Retinal pigment epithelial cell (primary cell): ENCODE measurements around the gene ABR.

Source experiments
- DNase-seq: peaks from one replicate; pipeline ENCODE4 v3.0.0-alpha.2; 2010; ENCODE audit warnings: low read depth
- H3K4me3 ChIP-seq: 2 replicates; pipeline ENCODE4 v1.5.1; 2011; ENCODE audit warnings: mild to moderate bottlenecking, low read length, control low read depth, moderate library complexity
- TF ChIP-seq, protein P1 (sequence below): conservative IDR thresholded peaks from 2 replicates; pipeline ENCODE4 v1.5.1; 2011; ENCODE audit warnings: low read depth, low read length, control low read depth, inconsistent platforms

Gene ABR

GRCh38 chr17:1126801-1127550, 52.8 kb downstream of the ABR start:
- TF ChIP-seq, protein P1, sequence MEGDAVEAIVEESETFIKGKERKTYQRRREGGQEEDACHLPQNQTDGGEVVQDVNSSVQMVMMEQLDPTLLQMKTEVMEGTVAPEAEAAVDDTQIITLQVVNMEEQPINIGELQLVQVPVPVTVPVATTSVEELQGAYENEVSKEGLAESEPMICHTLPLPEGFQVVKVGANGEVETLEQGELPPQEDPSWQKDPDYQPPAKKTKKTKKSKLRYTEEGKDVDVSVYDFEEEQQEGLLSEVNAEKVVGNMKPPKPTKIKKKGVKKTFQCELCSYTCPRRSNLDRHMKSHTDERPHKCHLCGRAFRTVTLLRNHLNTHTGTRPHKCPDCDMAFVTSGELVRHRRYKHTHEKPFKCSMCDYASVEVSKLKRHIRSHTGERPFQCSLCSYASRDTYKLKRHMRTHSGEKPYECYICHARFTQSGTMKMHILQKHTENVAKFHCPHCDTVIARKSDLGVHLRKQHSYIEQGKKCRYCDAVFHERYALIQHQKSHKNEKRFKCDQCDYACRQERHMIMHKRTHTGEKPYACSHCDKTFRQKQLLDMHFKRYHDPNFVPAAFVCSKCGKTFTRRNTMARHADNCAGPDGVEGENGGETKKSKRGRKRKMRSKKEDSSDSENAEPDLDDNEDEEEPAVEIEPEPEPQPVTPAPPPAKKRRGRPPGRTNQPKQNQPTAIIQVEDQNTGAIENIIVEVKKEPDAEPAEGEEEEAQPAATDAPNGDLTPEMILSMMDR = no peak
- DNase-seq = no peak
- H3K4me3 ChIP-seq = no peak overlapping the region

DNA sequence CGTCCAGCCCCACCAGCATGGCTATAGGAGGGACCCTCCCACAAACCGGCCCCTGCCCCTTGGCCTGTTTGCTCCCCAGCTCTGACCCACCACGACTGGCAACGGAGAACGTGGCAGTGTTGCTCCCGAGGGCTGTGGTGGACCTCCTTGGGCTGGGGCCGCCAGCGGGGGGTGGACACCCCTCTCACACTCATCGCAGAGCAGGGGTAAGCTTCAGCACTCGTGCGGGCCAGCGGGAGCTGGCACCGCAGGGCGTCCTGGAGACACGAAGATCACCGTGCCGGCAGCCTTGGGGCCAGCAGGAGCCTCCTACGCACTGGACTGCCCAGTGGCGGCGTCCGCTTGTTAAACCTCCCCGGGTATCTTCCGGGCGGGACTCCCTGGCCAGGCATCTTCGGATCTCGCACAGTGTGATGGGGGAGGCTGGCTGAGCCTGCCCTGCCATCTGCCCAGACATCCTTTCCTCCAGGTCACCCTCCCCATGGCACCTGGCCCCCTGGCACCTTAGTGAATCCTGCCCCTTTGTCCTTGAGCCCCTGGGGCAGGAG, 53.5 kb downstream of the ABR start:
- DNase-seq = no peak
- TF ChIP-seq, protein P1 = no peak
- no peak overlapping the region for H3K4me3 ChIP-seq

DNA sequence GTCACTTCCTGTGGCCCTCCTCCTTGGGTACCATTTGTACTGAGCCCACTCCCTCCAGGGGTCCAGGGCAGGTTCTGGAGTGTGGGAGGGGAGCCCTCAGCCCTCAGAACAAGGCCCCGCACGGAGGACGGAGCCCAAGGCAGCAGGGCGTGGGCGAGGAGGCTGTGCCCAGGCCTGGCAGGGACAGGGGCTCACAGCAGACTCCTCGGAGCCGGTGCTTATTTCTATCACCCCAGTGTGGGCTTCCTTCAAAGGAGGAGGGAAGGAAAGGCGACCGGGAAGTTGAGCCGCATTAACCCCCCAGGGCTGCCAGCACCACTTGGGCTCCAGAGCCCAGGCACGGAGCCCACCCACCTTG, 54.0 kb downstream of the ABR start:
- TF ChIP-seq, protein P1 = no peak
- DNase-seq = no peak
- no peak overlapping the region for H3K4me3 ChIP-seq

- H3K4me3 ChIP-seq = no peak overlapping the region
- TF ChIP-seq, protein P1 = no peak
- DNase-seq = no peak
Measured at GRCh38 chr17:1124896-1125787, 54.6 kb downstream of the ABR start.

- no peak for DNase-seq
- TF ChIP-seq, protein P1 = no peak
- H3K4me3 ChIP-seq = no peak overlapping the region
Measured at GRCh38 chr17:1123921-1124715, 55.7 kb downstream of the ABR start.

DNA sequence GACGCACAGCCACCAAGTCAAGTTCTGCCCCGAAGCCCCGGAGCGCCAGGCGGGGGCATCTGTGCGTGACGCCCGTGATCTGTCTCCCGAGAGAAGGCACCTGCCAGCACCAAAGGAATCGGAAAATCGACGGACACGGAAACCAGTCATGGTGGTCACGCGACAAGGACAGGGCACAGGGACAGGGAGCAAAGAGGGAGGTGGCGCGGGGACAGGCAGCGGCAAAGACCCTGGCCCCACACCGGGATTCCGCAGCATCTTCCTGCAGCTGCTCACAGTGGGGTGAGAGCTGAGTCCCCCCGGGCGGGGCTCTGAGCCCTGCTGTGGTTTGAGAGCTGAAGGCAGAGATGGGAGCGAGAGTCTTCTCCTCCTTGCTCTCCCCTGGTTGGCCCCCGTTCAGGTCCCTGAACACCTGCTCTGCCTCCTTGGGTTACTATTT, 56.4 kb downstream of the ABR start:
- no peak overlapping the region for H3K4me3 ChIP-seq
- TF ChIP-seq, protein P1 = no peak
- DNase-seq = no peak
